ENCODE measurements around the gene PEX13. TPM values are rescaled to one million over a fixed set of nuclear protein-coding genes. Genes with fewer than 3 reads are reported as not detected.

PEX13 gene
- total RNA-seq, 1 experiment from 2014 or later = 20.4 TPM

GRCh38 chr2:61074100-61074499, 56.6 kb downstream of the PEX13 start:
- TF ChIP-seq ZNF263 (CRISPR knock-in tag; IDR thresholded peaks at IDR 0.05; ENCODE audit: low read depth) (no peak), RELA (CRISPR knock-in tag; IDR thresholded peaks at IDR 0.05; ENCODE audit: borderline replicate concordance) (no peak), ELF4 (CRISPR knock-in tag; IDR thresholded peaks at IDR 0.05; ENCODE audit: low read depth) (no peak), ESRRA (CRISPR knock-in tag; IDR thresholded peaks at IDR 0.05; ENCODE audit: borderline replicate concordance) (no peak), ZNF281 (CRISPR knock-in tag; IDR thresholded peaks at IDR 0.05) (no peak), E2F1 (CRISPR knock-in tag; IDR thresholded peaks at IDR 0.05) (no peak), GTF2I (CRISPR knock-in tag; conservative IDR thresholded peaks at IDR 0.05) (no peak), GRHL2 (CRISPR knock-in tag; IDR thresholded peaks at IDR 0.05; ENCODE audit: insufficient replicate concordance, severe bottlenecking) (no peak), ATF2 (CRISPR knock-in tag; IDR thresholded peaks at IDR 0.05; ENCODE audit: borderline replicate concordance, low read depth) (no peak), ZNF138 (CRISPR knock-in tag; conservative IDR thresholded peaks at IDR 0.05) (no peak), ERG (CRISPR knock-in tag; IDR thresholded peaks at IDR 0.05) (no peak)
- H3K36me3 Mint-ChIP-seq = peaks cover 19% of the 10 kb centered on the region
- no peak for DNase-seq (ENCODE audit: low spot score)
- H3K27me3 Mint-ChIP-seq (ENCODE audit: low read depth) = no peaks in the 10 kb centered on the region
- no peak overlapping the region for H3K4me3 Mint-ChIP-seq
- H3K27ac Mint-ChIP-seq = no peak overlapping the region
- H3K9me3 Mint-ChIP-seq = no peaks in the 10 kb centered on the region
- no peaks in the 10 kb centered on the region for H3K4me1 Mint-ChIP-seq
- ATAC-seq = no peak
- POLR2A ChIA-PET = interaction anchor here (0.6 kb wide), 1 partner anchor 784 kb away, joined by 5 read pairs; no protein-coding TSS in a partner anchor
- CTCF ChIA-PET = no interaction called here

GRCh38 chr2:61085883-61086282, 68.4 kb downstream of the PEX13 start:
- Mint-ChIP-seq H3K27me3 (ENCODE audit: low read depth) (no peaks in the 10 kb centered on the region), H3K27ac (no peak overlapping the region), H3K4me1 (no peaks in the 10 kb centered on the region), H3K9me3 (no peaks in the 10 kb centered on the region), H3K36me3 (peaks cover 4% of the 10 kb centered on the region), H3K4me3 (no peak overlapping the region)
- ChIA-PET POLR2A (no interaction called here), CTCF (no interaction called here)
- no peak for ATAC-seq
- no peak for DNase-seq (ENCODE audit: low spot score)
- TF ChIP-seq PRRX2 (CRISPR knock-in tag; IDR thresholded peaks at IDR 0.05) (no peak), AR (CRISPR knock-in tag; IDR thresholded peaks at IDR 0.05) (no peak), MXD4 (CRISPR knock-in tag; IDR thresholded peaks at IDR 0.05; ENCODE audit: borderline replicate concordance) (no peak), ZNF232 (CRISPR knock-in tag; IDR thresholded peaks at IDR 0.05) (no peak), FOXK1 (CRISPR knock-in tag; IDR thresholded peaks at IDR 0.05) (no peak), ATF6 (CRISPR knock-in tag; IDR thresholded peaks at IDR 0.05) (no peak), CREM (CRISPR knock-in tag; IDR thresholded peaks at IDR 0.05) (no peak), MLX (CRISPR knock-in tag; IDR thresholded peaks at IDR 0.05) (no peak), STAT6 (CRISPR knock-in tag; conservative IDR thresholded peaks at IDR 0.05; ENCODE audit: low read depth) (no peak)

Data from WTC11 (cell line).